Tibial nerve (tissue), 4 donors: ENCODE data around the gene PRELP. TPM values are rescaled to one million over a fixed set of nuclear protein-coding genes. Genes with fewer than 3 reads are reported as not detected.
"Not testable (repeated sequence)": the region's sequence is repeated elsewhere in the genome, so short reads cannot be mapped to it uniquely, and the experiment has no call there.

Experiments used
- DNase-seq, 2 donors: peaks; one replicate each; pipeline ENCODE4 v3.0.0-alpha.2; 2019; ENCODE audit warnings: low spot score in 2 of 2
- H3K27ac ChIP-seq, 4 donors: fragments of 200-600 bp; sonication (generic) in 3 of 4; one replicate each; pipeline ENCODE4 v1.5.1; 2017 to 2019; ENCODE audit warnings: mild to moderate bottlenecking in 1 of 4
- H3K27me3 ChIP-seq, 2 donors: fragments of 200-600 bp; sonication (generic) in 1 of 2; one replicate each; pipeline versions ENCODE4 v1.5.1 to v1.6.0; 2017 to 2019
- H3K36me3 ChIP-seq, 3 donors: fragments of 200-600 bp; sonication (generic); one replicate each; pipeline ENCODE4 v1.5.1; 2018 to 2019
- H3K4me1 ChIP-seq, 4 donors: fragments of 200-600 bp; sonication (generic) in 3 of 4; one replicate each; pipeline ENCODE4 v1.5.1; 2017 to 2019
- H3K4me3 ChIP-seq, 4 donors: fragments of 200-600 bp; sonication (generic) in 3 of 4; one replicate each; pipeline ENCODE4 v1.5.1; 2017 to 2019; ENCODE audit warnings: mild to moderate bottlenecking in 1 of 4, moderate library complexity in 1 of 4
- H3K9me3 ChIP-seq, 4 donors: fragments of 200-600 bp; sonication (generic) in 3 of 4; one replicate each; pipeline ENCODE4 v1.5.1; 2017 to 2019
- EP300 ChIP-seq, 2 donors: sonication (generic); formaldehyde crosslinking; IDR thresholded peaks; one replicate each; pipeline ENCODE4 v1.6.1; 2017; ENCODE audit warnings: antibody characterized with exemption in 2 of 2, mild to moderate bottlenecking in 1 of 2
- POLR2A ChIP-seq, 2 donors: fragments of 450-650 bp; IDR thresholded peaks; one replicate each; pipeline ENCODE4 v1.6.1; 2017; ENCODE audit warnings: antibody characterized with exemption in 2 of 2, mild to moderate bottlenecking in 2 of 2, moderate library complexity in 2 of 2
- WGBS, 2 donors: methylation state at CpG; one replicate each; pipeline ENCODE4 v1.1.5; 2018; 5-methylcytosine and 5-hydroxymethylcytosine counted together
- total RNA-seq, 4 donors: library from RNA; depleted of rRNA; stranded (reverse); fragments of >200 nt; gene quantifications; one replicate each; pipeline ENCODE4 v1.1.0, GENCODE V29; 2016
- TF ChIP-seq, protein P1 (sequence below), 5 experiments: fragments of 200-600 bp in 3 of 5; fragments of 450-650 bp in 2 of 5; sonication (generic) in 3 of 5; IDR thresholded peaks; one replicate each; pipeline ENCODE4 v1.5.1; 2016 to 2019; ENCODE audit warnings: antibody characterized with exemption in 5 of 5, mild to moderate bottlenecking in 3 of 5, moderate library complexity in 2 of 5

PRELP gene
- total RNA-seq, 4 donors from 2014 or later = 108 to 291 (median 153) TPM

DNA sequence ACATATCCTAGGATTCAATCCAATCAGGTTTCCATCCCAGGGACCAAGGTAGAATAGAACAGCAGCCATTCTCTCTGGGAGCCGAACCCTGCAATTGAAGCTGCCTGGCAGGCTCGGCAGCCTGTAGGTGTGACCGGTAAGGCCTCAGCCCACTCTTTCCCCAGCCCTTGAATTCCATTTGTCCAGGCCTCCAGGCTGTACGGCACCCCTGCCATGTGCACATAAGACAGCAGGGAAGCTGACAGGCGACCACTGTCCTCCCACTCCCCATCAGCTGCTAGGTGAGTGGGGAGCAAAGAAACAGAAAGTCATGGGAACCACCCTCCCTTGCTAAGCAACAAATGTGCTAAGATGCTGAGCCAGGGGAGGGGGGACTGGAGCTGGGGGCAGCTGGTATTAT, 41.3 kb downstream of the PRELP start:
- no peaks in the 10 kb centered on the region for H3K36me3 ChIP-seq
- no peak overlapping the region for H3K27ac ChIP-seq
- H3K27me3 ChIP-seq = no peaks in the 10 kb centered on the region
- TF ChIP-seq EP300 (IDR thresholded peaks at IDR 0.05) (no peak), POLR2A (IDR thresholded peaks at IDR 0.05) (no peak)
- TF ChIP-seq, protein P1, sequence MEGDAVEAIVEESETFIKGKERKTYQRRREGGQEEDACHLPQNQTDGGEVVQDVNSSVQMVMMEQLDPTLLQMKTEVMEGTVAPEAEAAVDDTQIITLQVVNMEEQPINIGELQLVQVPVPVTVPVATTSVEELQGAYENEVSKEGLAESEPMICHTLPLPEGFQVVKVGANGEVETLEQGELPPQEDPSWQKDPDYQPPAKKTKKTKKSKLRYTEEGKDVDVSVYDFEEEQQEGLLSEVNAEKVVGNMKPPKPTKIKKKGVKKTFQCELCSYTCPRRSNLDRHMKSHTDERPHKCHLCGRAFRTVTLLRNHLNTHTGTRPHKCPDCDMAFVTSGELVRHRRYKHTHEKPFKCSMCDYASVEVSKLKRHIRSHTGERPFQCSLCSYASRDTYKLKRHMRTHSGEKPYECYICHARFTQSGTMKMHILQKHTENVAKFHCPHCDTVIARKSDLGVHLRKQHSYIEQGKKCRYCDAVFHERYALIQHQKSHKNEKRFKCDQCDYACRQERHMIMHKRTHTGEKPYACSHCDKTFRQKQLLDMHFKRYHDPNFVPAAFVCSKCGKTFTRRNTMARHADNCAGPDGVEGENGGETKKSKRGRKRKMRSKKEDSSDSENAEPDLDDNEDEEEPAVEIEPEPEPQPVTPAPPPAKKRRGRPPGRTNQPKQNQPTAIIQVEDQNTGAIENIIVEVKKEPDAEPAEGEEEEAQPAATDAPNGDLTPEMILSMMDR (IDR thresholded peaks at IDR 0.05) = no peak
- H3K4me3 ChIP-seq = no peak overlapping the region
- no peak for DNase-seq
- no peaks in the 10 kb centered on the region for H3K9me3 ChIP-seq
- 63 to 67% methylated on average over 5 of the region's 5 CpGs for WGBS, 2 donors
- peaks cover 0 to 35% (median 20%) of the 10 kb centered on the region in 4 donors for H3K4me1 ChIP-seq

DNA sequence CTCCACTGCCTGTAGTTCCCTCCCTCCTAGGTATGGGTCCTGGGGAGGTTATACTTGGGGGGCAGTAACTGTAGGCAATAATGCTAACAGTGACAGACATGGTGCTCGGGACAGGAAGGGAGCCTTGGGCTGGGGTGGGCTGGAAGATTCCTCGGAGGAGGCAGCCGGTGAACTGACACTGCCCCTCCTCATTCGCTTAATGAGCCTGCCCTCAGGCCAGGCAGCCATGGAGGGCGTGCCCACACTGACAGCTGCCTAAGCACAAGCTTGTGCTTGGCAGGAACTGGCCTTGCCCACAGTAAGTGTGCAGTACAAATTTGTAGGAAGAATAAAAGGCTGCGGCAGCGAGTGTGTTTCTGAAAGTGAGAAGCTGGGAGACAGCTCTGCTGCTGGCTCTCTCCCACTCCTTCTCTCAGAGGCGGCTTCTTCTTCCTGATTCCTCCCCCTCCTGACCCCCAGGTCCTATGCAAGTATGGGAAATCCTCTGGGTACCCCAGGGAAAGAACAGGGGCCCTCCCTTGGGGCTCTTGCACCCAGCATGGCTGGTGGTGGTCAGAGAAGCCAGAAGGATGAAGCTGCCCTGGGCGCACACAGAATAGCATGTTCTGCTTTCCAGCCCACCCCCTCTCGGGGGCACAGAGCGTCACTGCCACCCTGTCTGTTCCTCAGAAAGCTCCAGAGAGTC, 42.0 kb downstream of the PRELP start:
- Histone ChIP-seq H3K4me1 (peaks cover 0 to 35% (median 21%) of the 10 kb centered on the region in 4 donors), H3K27ac (no peak overlapping the region), H3K27me3 (no peaks in the 10 kb centered on the region), H3K36me3 (no peaks in the 10 kb centered on the region), H3K4me3 (no peak overlapping the region), H3K9me3 (no peaks in the 10 kb centered on the region)
- 71 to 80% methylated on average over 11 of the region's 11 CpGs for WGBS, 2 donors
- no peak for DNase-seq
- TF ChIP-seq, protein P1 (IDR thresholded peaks at IDR 0.05) = no peak
- TF ChIP-seq POLR2A (IDR thresholded peaks at IDR 0.05) (no peak), EP300 (IDR thresholded peaks at IDR 0.05) (no peak)

DNA sequence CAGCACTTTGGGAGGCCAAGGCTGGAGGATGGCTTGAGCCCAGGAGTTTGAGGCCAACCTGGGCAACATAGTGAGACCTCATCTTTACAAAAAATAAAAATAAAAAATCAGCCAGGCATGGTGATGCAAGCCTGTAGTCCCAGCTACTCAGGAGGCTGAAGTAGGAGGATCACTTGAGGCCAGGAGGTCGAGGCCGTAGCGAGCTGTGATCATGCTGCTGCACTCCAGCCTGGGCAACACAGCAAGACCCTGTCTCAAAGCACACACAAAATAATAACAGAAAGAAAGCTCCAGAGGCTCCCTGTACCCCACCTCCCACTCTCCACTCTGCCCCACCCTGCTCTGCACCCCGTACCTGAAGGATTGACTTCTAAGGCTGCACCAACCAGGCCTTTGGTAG, 42.5 kb downstream of the PRELP start:
- not testable (repeated sequence) for DNase-seq, H3K36me3 ChIP-seq, H3K27me3 ChIP-seq, H3K27ac ChIP-seq, H3K9me3 ChIP-seq, H3K4me3 ChIP-seq
- WGBS, 2 donors = 97 to 98% methylated on average over 4 of the region's 4 CpGs
- peaks cover 0 to 30% (median 16%) of the 10 kb centered on the region in 4 donors for H3K4me1 ChIP-seq

DNA sequence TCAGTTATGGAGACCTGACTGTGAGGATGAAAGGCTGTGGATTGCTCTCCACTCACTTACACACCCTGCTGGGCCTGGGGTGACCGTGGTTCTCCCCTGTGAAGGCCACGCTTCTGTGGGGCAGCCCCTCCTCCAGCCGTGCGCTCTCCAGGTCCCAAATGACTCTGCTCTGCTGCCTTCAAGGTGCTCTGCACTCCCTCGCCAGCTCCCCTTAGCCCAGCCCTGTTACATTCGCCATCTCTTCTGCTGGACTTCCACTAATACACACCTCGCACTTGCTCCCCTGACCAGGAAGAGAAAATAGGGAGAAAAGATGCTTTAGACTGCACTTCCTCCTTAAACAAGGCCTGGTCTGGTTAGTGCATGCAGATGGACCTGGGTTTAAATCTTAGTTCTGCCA, 42.9 kb downstream of the PRELP start:
- no peak overlapping the region for H3K27ac ChIP-seq
- no peaks in the 10 kb centered on the region for H3K36me3 ChIP-seq
- H3K27me3 ChIP-seq = no peaks in the 10 kb centered on the region
- WGBS, 2 donors = 91 to 95% methylated on average over 7 of the region's 7 CpGs
- no peak for DNase-seq
- H3K9me3 ChIP-seq = no peaks in the 10 kb centered on the region
- peaks cover 0 to 30% (median 14%) of the 10 kb centered on the region in 4 donors for H3K4me1 ChIP-seq
- TF ChIP-seq EP300 (IDR thresholded peaks at IDR 0.05) (no peak), POLR2A (IDR thresholded peaks at IDR 0.05) (no peak)
- TF ChIP-seq, protein P1 (IDR thresholded peaks at IDR 0.05) = no peak
- no peak overlapping the region for H3K4me3 ChIP-seq

DNA sequence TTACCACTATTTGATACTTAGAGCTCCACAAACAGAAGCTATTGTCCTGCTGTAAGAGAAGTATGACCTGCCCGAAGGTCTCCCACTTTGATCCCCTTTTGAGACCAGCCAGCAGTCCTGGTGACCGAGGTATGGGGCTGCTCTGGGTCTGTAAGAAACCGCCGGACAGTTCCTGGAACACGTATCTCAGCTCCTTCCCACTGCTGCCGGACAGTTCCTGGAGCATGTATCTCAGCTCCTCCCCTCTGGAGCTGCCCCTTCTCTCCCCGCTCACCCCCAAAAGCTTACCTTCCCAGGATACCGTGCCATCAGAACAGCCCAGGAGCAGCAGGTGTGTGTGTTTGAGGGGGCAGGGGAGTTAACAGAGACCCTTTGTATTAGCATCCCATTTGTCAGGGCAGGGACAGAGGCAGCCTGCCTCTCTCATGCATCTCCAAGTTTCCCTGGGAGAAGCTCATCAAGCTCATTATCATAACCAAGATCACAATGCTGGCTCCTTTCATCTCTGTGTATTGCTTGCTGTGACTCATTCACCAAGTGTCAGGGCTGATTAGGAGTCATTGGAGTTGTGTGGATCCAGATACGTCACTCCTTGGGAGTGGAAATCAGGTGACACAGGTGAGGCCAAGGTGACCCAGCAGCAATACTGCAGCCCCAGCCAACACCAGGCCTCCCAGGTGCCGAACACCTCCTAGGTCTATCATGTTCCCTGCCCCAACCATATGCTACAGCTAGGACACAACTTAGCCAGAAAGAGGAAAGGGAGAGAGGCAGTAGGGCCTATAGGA, 43.6 kb downstream of the PRELP start:
- Histone ChIP-seq H3K27ac (no peak overlapping the region), H3K27me3 (no peaks in the 10 kb centered on the region), H3K4me3 (no peak overlapping the region), H3K4me1 (peaks cover 4 to 36% (median 20%) of the 10 kb centered on the region in 4 donors), H3K9me3 (no peaks in the 10 kb centered on the region), H3K36me3 (no peaks in the 10 kb centered on the region)
- DNase-seq = no peak
- TF ChIP-seq, protein P1 (IDR thresholded peaks at IDR 0.05) = no peak
- 73 to 76% methylated on average over 10 of the region's 10 CpGs for WGBS, 2 donors
